Measurements from ENCODE around the gene KRTAP19-1. TPM values are rescaled to one million over a fixed set of nuclear protein-coding genes. Genes with fewer than 3 reads are reported as not detected.
A peak's percentile ranks its signal among the peaks of the same experiment; 100 is the strongest.
"Not testable (repeated sequence)": the region's sequence is repeated elsewhere in the genome, so short reads cannot be mapped to it uniquely, and the experiment has no call there.

KRTAP19-1 gene
- polyA plus RNA-seq (ENCODE audit: insufficient read length), result not detected
- long read RNA-seq, donor 1, result 0 reads
- long read RNA-seq, donor 2, result 0 reads
- long read RNA-seq, donor 3, result 0 reads
- long read RNA-seq, donor 4, result 0 reads
- long read RNA-seq, donor 5, result 0 reads
- long read RNA-seq, donor 6, result 0 reads
- long read RNA-seq, donor 7, result 0 reads
- long read RNA-seq, donor 8, result 0 reads

DNA sequence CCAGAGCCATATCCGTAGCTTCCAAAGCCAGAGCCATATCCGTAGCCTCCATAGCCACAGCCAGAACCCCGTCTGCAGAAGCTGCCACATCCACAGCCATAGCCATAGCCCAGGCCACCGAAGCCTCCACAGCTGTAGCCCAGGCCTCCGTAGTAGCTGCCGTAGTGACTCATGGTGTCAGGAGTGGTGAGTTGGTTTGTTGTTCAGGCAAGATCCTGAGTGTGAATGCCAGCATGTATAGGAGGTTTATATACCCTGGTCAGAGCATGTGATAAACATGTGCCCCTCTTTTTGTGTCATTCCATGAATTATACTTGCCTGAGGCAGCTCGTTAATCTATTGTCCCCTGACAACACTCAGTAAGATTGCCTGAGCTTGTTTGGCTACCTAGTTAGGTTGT lies at the start of gene KRTAP19-1:
Gene KRTAP19-1, minus strand, starts transcription at position 223 of the 400 bp plus-strand sequence. Its CDS starts 50 bp downstream, at position 173.
- no peak for DNase-seq

DNA sequence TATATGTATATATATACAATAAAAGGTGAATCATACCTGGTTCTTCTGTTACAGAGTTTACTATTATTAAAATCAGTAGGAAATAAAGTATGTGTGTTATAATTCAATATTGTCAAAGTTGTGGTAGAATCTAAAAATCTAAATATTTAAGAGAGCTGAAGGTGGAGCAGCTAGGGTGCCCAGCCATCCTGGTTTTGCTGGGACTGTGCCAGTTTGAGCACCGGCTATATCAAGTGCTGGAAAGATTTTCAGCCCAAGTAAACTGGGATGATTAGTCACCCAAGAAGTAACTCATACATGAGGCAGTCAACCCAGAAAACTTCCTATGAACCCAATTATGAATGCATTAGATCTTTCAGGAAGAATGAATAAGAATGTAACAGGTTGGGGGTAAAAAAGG lies 38.7 kb upstream of the KRTAP19-1 start:
- no peak for DNase-seq

GRCh38 chr21:30515681-30516080 lies 35.5 kb upstream of the KRTAP19-1 start:
- no peak for DNase-seq

DNA sequence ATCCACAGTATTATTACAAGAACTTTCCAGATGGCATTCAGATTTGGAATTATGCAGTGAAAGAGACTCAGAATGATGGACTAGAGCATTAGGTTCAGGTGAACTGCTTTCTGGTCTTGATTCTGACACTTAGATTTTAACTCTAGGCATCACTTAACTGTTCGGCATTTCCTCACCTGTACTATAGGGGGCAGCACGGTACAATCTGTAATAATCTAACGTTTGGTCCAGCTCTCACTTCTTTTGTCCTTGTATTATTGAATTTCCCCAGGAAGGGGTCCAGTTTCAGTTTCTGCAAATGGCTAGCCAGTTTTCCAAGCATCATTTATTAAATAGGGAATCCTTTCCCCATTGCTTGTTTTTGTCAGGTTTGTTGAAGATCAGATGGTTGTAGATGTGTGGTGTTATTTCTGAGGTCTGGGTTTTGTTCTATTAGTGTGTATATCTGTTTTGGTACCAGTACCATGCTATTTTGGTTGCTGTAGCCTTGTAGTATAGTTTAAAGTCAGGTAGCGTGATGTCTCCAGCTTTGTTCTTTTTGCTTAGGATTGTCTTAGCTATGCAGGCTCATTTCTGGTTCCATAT lies 25.5 kb upstream of the KRTAP19-1 start:
- DNase-seq, result not testable (repeated sequence)

- no peak for DNase-seq
Observed at GRCh38 chr21:30502041-30502440, 21.9 kb upstream of the KRTAP19-1 start, which contains the start of gene KRTAP19-5. TSS of gene KRTAP19-5 (minus strand) at chr21:30502141. CDS start at chr21:30502090, 51 bp downstream.

GRCh38 chr21:30497065-30497464 lies 16.9 kb upstream of the KRTAP19-1 start, which contains the start of gene KRTAP19-4:
TSS of gene KRTAP19-4 (minus strand) at chr21:30497165. CDS start at chr21:30497110, 55 bp downstream.
- DNase-seq, result no peak

DNA sequence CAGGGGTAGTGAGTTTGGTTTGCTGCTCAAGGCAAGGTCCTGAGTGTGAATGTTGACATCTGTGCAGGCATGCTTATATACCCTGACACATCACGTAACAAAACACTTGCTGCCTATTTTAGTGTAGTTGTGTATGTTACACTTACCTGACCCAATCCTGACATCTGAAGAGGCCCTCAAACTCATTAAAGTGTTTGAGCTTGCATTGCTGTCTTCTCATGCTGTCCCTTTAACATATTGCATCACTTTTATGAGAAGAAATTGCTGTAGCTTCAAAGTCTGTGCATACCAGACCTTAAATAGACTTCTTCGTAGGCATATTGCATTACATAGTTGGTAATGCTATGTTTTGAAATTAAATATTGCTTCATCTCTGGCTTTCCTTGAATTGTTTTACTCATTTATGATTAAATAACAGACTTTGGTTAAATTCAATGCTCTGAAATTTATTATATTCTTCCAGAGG lies 11.8 kb upstream of the KRTAP19-1 start, which contains the start of gene KRTAP19-3:
Gene KRTAP19-3, minus strand, starts transcription at position 51 of the 466 bp plus-strand sequence. CDS start 56 bp downstream, outside the sequence.
- DNase-seq, result no peak

GRCh38 chr21:30487336-30487735 lies 7.2 kb upstream of the KRTAP19-1 start, which contains the start of gene KRTAP19-2:
TSS of gene KRTAP19-2 (minus strand) at chr21:30487436. CDS start at chr21:30487348, 88 bp downstream.
- no peak for DNase-seq

GRCh38 chr21:30486180-30486579 lies 6.0 kb upstream of the KRTAP19-1 start:
- no peak for DNase-seq

DNA sequence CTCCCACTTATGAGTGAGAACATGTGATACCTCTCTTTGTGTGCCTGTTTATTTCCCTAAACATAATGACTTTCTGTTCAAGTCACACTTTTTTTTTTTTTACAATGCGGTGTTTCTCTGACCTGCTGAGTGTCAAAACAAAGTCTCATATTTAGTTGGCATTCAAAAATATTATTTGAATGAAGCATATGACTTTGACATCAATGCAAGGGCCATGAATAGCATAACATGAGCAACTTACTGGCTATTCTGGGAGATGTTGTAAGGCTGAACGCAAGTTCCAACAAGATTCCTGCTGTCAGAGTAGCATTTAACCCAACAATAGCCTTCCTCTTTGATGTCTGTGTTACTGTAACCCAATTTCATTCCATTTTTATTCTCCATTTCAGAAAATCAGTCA lies 2.0 kb upstream of the KRTAP19-1 start:
- no peak for DNase-seq

DNA sequence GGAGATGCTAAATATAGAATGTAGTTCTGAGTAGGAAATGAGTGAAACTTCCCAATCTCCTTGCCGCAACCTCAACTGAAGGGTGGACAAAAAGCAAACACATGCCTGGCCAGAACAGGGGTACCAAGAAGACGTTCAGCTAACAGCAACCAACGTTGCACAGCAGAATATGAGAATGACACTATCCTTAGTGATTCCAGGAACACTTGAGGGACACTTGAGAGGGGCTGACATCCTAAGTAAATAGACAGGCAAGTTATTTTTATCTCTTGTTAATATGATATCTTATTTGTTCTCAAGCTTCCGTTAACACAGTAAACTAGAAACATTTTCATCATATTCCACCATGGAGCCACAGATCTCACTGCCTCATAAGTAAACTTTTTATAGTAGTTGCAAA lies 908 bp downstream of the KRTAP19-1 start:
- no peak for DNase-seq

DNA sequence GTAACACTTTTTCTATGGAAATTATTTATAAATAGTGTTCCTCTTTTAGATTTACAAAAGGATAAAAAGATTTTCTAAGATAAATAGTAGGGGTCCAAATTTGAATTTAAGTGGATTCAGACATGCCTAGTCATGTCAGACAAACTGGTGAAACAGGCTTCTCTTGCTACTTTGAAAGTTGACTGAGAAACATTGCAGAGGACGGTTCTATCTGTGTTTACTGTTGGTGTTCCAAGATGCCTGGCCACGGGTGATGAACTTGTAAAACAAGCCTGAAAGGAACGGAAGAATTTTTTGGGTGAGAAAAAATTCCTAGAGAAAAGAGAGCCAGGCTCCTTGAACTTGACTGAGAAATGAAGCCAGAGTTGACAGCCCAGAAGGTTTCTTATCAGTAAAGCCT lies 2.2 kb downstream of the KRTAP19-1 start:
- no peak for DNase-seq

- peak; percentile 40 for DNase-seq
Observed at GRCh38 chr21:30468900-30469714, 11.1 kb downstream of the KRTAP19-1 start.

DNA sequence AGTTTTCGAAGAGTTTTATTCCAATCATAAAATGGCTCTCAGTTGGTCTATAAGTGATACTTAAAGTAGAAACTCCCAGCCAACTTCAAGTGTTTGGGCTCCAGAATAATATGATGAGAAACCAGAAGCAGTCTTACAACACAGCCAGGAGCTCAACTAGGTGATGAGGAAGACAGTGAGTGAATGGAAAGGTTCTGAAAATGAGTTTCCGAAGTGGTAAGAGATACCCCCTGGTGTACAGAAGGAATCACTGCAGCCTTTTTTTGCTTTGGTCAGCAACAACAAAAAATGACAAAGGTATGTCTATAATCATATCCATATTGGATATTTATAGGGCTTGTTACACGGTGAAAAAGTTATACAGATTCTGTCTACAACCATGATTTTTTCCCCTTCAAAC lies 16.5 kb downstream of the KRTAP19-1 start:
- DNase-seq, result no peak

GRCh38 chr21:30448514-30448913 lies 31.7 kb downstream of the KRTAP19-1 start:
- no peak for DNase-seq

DNA sequence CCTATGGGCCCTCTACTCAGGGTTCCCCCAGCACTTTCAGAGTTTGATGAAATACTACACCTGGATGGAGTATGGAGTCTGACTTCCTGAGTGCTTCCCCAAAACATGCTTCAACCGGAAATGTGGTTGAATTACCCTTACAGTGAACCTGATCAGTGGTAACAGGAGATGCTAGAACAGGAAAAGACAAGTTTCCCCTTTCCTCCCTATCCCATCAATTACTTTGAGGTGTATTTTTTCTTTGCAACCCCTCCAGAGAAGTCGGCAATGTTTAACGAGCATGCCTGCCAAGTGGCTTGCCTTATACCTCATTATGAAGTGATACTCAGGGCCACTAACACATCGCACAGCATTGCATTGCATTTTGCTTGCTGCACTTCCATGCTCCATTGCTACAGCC lies 33.1 kb downstream of the KRTAP19-1 start:
- peak; percentile 17 for DNase-seq

GRCh38 chr21:30444204-30444603 lies 36.0 kb downstream of the KRTAP19-1 start:
- DNase-seq, result no peak

DNA sequence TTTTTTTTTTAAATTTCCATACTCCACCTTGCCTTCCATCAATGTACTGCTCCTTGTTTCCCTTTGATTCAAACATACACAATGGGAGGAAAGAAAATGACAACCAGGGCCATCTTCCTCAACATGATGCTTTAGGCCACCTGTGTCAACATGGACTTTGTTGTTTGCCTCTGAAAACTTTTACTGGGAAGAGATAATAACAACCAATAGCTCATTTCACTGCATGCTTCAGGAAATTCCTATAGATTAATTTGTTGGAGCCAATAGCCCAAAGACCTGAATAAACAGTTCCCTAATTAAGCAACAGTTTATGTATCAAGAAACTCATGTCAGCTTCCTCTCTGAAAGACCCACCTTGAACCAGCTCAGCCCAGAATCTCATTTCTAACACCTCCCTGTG lies 36.9 kb downstream of the KRTAP19-1 start:
- DNase-seq, result no peak

DNA sequence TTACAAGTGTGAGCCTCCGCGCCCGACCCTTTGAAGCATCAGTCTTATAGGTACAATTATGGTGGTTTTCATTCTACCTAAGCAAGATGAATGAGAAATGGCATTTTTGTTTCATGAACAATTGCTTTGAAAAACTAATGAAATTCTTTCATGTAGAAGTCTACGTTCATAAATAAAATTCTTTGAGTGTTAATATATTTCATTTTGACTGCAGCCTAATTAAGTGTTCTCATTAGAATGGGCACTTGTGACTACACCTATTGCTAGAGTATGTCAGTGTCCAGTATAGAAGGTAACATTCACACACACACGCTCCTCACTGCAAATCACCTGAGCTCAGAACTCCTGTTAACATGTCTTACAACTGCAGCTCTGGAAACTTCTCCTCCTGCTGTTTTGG lies 40.2 kb downstream of the KRTAP19-1 start, which contains the start of gene KRTAP15-1:
Gene KRTAP15-1, plus strand, starts transcription at position 301 of the 400 bp plus-strand sequence. Its CDS starts 53 bp downstream, at position 354.
- DNase-seq, result no peak

DNA sequence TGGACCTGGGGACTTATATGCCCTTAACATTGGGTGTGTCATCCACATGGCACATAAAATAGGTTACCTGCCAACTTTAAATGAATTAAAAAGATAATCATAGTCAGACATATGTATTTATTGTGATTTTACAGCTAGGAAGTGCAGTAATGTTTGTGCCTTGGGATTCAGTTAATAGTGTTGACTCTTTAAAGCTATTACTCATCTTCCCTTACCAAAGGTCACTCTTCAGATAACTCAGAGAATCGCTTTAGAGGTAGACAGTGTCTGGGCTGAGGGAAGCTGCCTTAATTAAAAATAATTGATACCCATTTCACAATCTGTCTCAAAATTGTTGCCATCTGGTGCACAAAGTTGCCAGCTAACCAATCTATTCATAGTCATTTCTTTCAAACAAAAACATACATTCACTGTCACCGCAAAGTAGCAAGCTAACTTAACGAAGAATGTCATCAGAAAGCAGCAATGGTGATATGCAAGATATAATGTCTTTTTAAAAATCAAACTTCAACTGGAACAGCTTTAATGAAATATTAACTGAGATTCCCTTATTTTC lies 43.1 kb downstream of the KRTAP19-1 start:
- DNase-seq, result no peak

DNA sequence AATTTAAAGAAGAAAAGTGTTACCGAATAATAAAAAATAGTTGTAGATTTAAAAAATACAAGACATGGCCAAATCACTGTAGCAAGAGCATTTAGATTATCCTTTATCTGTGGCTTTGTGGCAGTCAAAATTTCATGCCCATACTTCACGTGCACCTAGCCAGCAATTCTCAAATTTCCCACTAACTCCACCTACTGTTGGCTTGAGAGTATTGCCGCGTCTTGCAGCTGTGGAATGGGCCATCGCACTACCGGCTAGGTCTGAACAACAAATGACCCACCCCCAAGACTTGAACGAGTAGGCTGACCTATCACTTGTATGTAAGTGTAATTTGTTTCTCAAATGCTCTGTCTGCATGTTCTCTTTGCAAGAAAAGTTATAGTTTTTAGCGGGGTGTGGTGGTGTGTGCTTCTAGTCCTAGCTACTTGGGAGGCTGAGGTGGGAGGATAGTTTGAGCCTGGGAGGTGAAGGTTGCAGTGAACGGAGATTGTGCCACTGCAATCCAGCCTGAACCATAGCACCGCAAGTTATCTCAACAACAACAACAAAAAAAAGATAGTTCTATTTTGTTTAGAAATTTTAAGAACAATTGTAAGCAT lies 46.0 kb downstream of the KRTAP19-1 start:
- DNase-seq, result no peak

DNA sequence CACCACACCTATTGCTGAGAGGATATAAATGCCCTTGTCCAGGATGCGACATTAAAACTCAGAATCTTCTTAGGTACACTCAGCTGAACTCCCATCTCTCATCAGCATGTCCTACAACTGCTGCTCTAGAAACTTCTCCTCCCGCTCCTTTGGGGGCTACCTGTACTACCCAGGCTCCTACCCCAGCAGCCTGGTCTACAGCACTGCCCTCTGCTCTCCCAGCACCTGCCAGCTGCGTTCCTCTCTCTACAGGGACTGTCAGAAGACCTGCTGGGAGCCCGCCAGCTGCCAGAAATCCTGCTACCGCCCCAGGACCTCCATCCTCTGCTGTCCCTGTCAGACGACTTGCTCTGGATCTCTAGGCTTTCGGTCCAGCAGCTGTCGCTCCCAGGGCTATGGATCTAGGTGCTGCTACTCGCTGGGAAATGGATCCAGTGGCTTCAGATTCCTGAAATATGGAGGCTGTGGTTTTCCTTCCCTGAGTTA lies 50.0 kb downstream of the KRTAP19-1 start, which contains the start of gene KRTAP13-4:
Gene KRTAP13-4, plus strand, starts transcription at position 51 of the 486 bp plus-strand sequence. Its CDS starts 56 bp downstream, at position 107.
- no peak for DNase-seq

Measured in left kidney (tissue), 8 donors.